Posterior cingulate gyrus (tissue), 11 donors: Measurements from ENCODE around the gene MET.

Source experiments
- DNase-seq, 10 donors: peaks; one replicate each; pipeline versions ENCODE4 v3.0.0 to v3.0.0-alpha.2; 2020 to 2021; ENCODE audit warnings: mixed read lengths in 3 of 10
- intact Hi-C: fragments of 100-400 bp; cut with DNase I; formaldehyde crosslinking; loops from one replicate; pipeline ENCODE4 v1.15.1; 2023

The MET gene

DNA sequence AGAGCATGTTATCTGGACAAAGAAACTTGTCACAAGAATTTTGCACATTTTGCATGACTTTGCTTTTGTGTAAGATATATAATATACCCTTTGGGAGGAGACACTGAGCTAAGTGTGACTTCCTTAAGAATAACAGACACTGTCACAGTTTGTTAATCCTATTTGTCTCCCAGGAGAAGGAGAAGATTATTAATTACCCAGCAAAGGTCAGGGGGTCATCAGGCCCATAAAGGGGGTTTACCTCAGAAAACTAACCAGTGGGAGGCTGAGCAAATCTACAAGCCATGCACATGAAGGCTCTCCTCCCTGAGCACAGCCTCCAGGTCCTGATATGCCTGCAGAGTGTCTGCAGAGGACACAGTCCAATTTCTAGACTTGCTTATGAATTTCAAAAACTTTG lies 10.1 kb upstream of the MET start:
- intact Hi-C loops, result no loop called here
- no peak for DNase-seq

- intact Hi-C loops, result no loop called here
Measured at GRCh38 chr7:116663744-116664143, 8.3 kb upstream of the MET start.

DNA sequence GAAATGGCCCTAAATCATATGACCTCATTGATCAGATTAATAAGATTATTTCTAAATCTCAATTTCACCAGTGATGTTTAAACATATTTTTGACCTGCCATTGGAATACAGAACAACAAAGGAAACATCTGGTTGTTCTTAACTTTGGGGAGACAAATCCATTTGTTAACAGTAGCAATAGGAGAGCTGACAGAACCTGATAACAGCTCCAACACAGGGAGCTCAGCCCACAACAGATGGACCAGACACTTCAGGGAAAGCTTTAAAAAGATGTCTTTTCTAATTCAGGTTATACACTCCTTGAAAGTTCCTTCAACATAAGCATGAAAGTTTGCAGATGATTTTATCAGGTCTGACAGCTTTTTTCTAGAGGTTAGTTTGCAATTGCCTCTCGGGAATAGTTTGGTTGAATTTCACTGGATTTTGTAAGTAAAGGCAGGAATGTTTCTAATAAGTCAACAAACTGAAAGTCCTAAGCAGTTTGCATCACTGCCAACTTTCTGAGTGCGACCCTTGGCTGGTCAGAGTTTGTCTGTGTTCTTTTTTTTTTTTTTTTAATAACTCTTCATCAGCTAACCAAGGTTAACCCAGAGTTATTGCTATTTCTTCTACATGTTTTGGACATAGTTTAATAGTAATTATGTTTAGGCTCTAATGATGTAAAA lies 6.5 kb upstream of the MET start:
- intact Hi-C loops, result no loop called here
- no peak for DNase-seq

More at GRCh38 chr7:116663744-116664143, 8.3 kb upstream of the MET start:
- DNase-seq, result no peak

- no peak for DNase-seq
- intact Hi-C loops, result loop anchor here (2.0 to 5.0 kb wide), 2 partner anchors 72 to 133 kb away; no protein-coding TSS in a partner anchor
Measured at GRCh38 chr7:116669769-116670168, 2.2 kb upstream of the MET start.

- intact Hi-C loops, result loop anchor here (1.0 to 5.0 kb wide), 3 partner anchors 73 to 140 kb away; no protein-coding TSS in a partner anchor
- no peak for DNase-seq
Measured at GRCh38 chr7:116670409-116671015, 1.5 kb upstream of the MET start.

DNA sequence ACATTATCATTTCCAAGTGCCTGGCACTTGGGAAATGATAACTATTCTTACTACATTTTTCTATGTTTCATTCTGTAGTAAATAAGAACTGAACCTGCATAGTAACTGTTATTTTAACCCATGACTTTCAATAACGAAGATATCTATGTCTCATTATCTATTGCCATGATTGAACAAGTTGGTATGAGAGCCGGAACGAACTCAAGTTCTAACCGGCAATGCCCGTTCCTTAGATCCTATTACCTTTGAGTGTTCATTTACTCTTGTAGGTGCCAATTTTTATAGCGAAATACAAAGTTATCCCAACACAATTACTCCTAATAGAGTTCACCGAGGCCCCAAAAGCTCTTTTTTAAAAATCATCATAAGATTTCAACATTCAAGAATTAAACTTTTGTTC lies 885 bp upstream of the MET start:
- DNase-seq, result no peak
- intact Hi-C loops, result loop anchor here (1.0 to 5.0 kb wide), 3 partner anchors 74 to 139 kb away; no protein-coding TSS in a partner anchor

GRCh38 chr7:116672596-116673456 lies 830 bp downstream of the MET start:
- intact Hi-C loops, result loop anchor here (5.0 kb wide), 1 partner anchor 76 kb away; no protein-coding TSS in a partner anchor
- DNase-seq, result peak in 7 of 10 donors; percentile 12 to 78 (median 40)

DNA sequence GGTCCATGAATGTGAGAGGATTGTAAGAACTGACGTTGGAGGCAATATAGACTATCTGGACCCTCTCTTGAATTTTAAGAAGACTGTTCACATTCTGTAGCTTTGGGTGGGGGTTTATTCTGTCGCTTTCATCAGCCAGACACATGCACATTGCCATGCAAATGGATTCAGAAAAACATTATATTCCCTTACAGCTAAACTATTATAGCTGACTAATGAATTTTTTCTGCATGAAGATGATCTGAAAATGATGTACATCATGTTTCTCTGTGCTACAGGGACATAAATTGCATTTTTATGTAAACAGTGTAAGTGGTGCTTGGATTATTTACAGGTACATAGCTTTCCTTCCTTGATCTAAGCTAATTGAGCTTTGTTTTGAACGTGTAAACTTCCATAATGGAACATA lies 1.5 kb downstream of the MET start:
- intact Hi-C loops, result loop anchor here (5.0 kb wide), 1 partner anchor 76 kb away; no protein-coding TSS in a partner anchor
- no peak for DNase-seq

DNA sequence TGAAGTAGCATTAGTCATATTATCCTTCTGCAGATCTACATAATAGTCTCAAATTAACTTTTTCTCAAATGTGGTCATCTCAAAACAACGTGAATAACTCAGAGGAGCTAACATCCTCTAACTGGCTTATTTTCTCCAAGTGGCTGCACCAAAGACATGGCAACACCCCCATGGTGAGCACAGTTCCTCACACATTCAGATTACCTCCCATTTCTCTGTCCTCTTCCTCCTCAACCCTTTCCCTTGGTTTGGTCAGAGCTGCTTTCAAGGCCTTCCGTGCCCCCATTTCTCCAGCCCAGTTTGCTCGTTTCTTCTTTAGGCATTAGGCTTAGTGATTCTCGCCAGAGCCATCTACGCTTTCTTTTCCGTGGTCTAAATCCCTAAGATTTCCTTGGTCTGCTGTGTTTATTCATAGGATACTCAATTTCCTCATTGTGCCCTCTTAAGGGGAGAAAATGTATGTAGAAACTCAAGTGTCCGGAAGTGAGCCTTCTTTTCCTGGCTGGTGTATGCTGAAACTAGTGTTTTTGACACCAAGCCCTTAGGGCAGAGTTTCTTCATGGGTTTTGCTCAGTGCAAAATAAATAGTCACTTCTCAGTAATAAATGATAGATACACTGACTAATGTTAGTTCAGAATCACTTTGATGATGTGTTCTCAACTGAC lies 2.6 kb downstream of the MET start:
- intact Hi-C loops, result loop anchor here (5.0 kb wide), 1 partner anchor 77 kb away; no protein-coding TSS in a partner anchor

GRCh38 chr7:116675812-116676355 lies 3.9 kb downstream of the MET start:
- intact Hi-C loops, result no loop called here
- DNase-seq, result no peak

More for the DNA sequence above, 2.6 kb downstream of the MET start:
- no peak for DNase-seq

- DNase-seq, result no peak
- intact Hi-C loops, result no loop called here
Measured at GRCh38 chr7:116678780-116679179, 6.8 kb downstream of the MET start.

DNA sequence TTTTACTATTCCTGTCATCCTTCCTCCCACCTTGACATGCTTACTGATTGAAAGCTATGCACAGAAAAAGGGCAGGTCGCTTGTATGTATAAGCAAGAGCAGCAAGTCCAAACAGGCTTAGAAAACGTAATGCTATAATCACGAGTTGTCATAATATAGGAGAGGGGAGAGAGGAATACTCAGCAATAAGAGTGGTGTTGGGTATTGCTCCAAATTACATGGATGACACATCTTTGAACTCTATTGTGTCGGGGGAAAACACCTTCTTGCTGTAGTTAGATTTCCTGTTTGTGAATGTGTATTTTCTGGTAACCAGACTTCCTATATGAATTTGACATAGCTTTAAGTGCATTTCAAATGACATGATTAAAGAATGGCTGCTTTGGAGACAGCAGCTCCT lies 7.5 kb downstream of the MET start:
- intact Hi-C loops, result no loop called here
- no peak for DNase-seq

DNA sequence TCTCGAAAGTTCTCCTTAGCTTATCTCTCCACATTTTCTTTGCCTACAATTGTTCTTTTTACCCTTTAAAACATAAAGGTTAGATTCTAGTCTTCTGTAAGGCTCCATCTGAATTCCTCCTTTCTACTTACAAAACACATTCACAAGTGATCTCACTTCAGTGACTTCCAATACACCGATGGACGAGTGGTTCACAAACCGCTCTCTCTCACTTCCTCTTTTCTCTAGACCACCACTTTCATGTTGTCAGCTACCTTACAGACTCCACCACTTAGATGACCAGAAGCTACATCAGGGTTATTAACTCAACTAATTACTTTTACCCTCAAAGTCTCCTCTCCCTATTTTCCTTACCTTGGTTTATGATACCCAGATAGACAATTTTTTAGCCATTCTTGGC lies 11.8 kb downstream of the MET start:
- DNase-seq, result no peak
- intact Hi-C loops, result no loop called here

- intact Hi-C loops, result no loop called here
- DNase-seq, result no peak
Measured at GRCh38 chr7:116686033-116686432, 14.0 kb downstream of the MET start.

DNA sequence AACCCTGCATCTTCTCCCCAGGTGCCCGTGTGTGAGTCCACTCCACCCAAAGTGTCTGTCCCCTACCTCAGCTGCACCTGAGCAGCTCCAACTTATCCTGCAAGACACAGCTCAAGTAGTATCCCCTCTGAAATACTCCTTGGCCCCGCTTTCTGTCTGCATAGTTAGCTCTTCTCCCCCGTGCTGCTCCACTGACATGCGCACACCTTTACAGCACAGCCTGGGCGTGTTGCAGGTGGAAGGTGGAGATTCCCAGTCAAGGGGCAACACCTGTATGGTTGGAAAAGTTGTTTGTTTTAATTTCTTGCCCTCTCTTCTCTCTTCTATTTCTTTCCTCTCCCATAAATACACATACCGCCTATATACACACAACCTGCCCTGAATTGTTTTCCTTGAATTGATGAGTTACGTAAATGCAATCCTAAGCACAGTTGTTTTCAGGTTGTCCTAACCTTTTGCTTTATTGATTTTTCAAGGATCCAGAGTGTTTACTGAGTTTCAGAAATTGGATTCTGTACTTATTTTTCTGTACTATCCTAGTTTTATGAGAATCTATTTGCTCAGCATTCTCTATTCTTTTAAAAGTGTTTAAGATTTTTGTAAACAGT lies 14.9 kb downstream of the MET start:
- intact Hi-C loops, result no loop called here
- no peak for DNase-seq

- intact Hi-C loops, result no loop called here
- DNase-seq, result no peak
Measured at GRCh38 chr7:116687801-116688201, 15.8 kb downstream of the MET start.

DNA sequence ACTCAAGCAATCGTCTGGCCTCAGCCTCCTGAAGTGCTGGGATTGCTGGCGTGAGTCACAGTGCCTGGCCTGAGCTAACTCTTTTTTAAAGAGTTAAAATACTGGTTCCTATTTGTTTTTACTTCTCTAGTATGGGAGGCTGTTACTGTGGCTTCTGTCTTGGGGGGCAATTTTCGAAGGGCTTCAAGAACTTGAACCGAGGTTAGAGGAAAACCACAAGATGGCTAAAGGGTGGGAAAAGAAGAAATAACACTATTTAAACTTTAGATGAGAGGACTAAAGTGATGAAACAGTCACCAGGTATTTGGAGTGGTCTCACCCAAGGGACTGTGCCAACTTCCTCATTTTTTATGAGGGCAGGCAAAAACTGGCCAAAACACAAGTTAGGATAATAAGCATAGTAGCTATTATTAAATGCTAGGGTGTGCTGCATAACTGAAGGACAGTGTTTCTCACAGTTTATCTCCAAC lies 17.8 kb downstream of the MET start:
- intact Hi-C loops, result no loop called here
- DNase-seq, result no peak

DNA sequence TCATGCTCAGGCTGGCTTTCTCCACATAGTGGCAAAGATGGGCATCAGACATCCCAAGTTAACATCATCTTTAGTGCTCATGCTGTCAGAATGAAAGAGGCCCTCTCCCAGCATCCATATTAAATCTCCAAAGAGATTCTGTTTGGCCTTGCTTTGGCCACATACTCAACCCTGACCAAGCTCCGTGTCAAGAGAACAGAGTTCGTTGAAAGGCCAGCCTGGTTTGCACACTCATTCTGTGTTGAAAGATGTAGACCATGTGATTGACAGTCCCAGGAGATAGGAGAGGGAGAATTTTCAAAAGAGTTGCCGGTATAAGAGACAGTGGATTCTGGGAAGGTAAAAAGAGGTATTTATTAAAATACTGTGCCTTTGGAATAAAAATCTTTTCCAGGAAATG lies 19.7 kb downstream of the MET start:
- intact Hi-C loops, result no loop called here
- no peak for DNase-seq

DNA sequence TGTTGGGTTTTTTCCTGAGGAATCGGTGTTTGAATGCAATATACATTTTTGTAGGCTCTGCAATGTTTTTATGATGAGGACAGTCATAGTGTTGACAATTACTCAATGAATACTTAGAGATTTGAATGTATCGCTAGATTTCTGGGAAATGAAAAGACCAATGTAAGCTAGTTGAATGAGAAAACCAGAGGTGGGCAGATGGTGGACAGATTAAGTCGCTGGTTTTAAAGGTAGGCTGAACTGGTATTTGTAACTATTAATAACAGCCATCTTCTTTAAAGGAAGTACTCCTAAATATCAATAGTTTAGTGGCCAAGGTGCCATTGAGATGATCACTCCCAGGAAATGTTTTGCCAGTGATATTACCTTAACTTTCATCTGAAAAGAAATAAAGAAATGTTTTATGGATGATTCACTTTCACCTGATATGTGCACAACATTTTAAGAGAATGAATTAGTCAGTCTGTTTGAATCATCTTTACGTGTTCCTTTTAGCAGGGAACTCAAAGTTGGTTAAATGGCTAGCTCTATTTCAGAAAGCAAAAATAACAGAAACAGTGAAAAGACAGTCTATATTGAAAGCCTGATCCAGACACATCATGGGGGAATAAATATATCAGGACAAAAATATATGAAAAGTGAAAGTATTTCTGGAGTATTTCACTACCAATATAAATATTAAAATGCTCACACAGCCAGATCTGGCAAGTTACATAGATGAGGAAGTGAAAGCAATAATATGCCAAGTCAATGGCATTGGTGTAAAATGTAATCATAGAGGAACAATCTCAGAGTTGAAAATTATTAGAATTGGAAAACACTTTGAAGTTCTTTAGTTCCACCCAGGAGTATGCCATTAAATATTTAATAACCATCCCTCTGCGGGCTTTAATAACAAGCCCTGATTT lies 20.7 kb downstream of the MET start:
- intact Hi-C loops, result no loop called here
- no peak for DNase-seq
